Prostate gland (tissue), 2 donors: ENCODE measurements around the gene PIEZO2. TPM values are rescaled to one million over a fixed set of nuclear protein-coding genes. Genes with fewer than 3 reads are reported as not detected.

Experiments used
- DNase-seq: peaks from one replicate; pipeline ENCODE4 v3.0.0-alpha.2; 2019; ENCODE audit warnings: low spot score
- H3K27ac ChIP-seq, 2 donors: fragments of 200-600 bp; sonication (generic); 2 replicates each; pipeline ENCODE4 v1.5.1; 2017 to 2019
- H3K27me3 ChIP-seq: fragments of 200-600 bp; sonication (generic); replicated peaks from 2 replicates; pipeline ENCODE4 v1.5.1; 2019; ENCODE audit not compliant: insufficient read depth
- H3K36me3 ChIP-seq, 2 donors: fragments of 200-600 bp; sonication (generic); 1 replicate in 1 of 2; 2 replicates in 1 of 2; pipeline versions ENCODE4 v1.5.1 to v1.8.1; 2017 to 2019
- H3K4me1 ChIP-seq: fragments of 200-600 bp; sonication (generic); replicated peaks from 2 replicates; pipeline ENCODE4 v1.5.1; 2019
- H3K4me3 ChIP-seq, 2 donors: fragments of 200-600 bp; sonication (generic); 2 replicates each; pipeline ENCODE4 v1.5.1; 2017 to 2019
- H3K9me3 ChIP-seq: fragments of 200-600 bp; sonication (generic); 2 replicates; pipeline ENCODE4 v1.5.1; 2017
- POLR2A ChIP-seq: fragments of 450-650 bp; IDR thresholded peaks from one replicate; pipeline ENCODE4 v1.6.1; 2016; ENCODE audit warnings: antibody characterized with exemption, mild to moderate bottlenecking
- POLR2AphosphoS5 ChIP-seq: sonication (generic); formaldehyde crosslinking; IDR thresholded peaks from one replicate; pipeline ENCODE4 v1.6.1; 2017; ENCODE audit warnings: antibody characterized with exemption
- WGBS: methylation state at CpG from one replicate; pipeline ENCODE4 v1.1.5; 2018; 5-methylcytosine and 5-hydroxymethylcytosine counted together
- intact Hi-C: fragments of 100-400 bp; cut with DNase I; formaldehyde crosslinking; loops from one replicate; pipeline ENCODE4 v1.14.2; 2022
- total RNA-seq, 2 donors: library from RNA; depleted of rRNA; stranded (reverse); fragments of >200 nt; gene quantifications; one replicate each; pipeline ENCODE4 v1.1.0, GENCODE V29; 2016
- TF ChIP-seq, protein P1 (sequence below), 4 experiments: fragments of 200-600 bp in 2 of 4; fragments of 450-650 bp in 2 of 4; sonication (generic) in 2 of 4; IDR thresholded peaks; 1 replicate in 3 of 4; 2 replicates in 1 of 4; pipeline ENCODE4 v1.5.1; 2016 to 2019; ENCODE audit warnings: antibody characterized with exemption in 4 of 4, mild to moderate bottlenecking in 2 of 4, moderate library complexity in 2 of 4

The PIEZO2 gene
- total RNA-seq, 2 donors from 2014 or later = 4.1 to 19.0 TPM

DNA sequence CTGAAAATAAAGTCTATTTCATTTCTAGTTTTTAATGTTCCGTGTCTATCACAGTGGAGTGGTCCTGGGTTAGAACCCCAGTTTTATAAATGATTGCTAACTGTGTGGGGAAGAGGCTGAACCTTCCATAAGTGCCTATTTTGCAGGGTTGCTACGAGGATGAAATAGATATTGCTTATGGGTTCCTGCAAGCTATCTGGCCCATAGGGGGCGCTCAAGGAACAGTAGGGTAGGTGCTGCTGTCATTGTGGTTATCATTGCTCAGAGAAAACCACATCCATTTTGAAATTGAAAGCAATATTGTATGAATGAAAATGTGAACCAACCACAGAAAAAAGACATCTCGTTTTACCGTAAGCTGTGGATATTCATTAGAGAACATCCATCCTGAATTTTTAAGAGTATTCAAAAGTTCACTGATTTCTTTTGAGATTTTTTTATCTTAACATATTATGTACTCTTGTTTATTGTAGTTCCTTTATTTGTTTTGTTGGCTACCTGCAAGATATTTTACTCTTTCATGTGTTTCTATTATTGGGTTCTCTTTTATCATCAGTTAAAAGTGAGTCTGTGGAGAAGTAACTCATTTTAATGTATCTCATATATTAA, 362.0 kb downstream of the PIEZO2 start:
- Histone ChIP-seq H3K36me3 (no peaks in the 10 kb centered on the region), H3K27ac (no peak overlapping the region), H3K27me3 (no peaks in the 10 kb centered on the region), H3K4me3 (no peak overlapping the region), H3K4me1 (no peaks in the 10 kb centered on the region), H3K9me3 (no peaks in the 10 kb centered on the region)
- DNase-seq = peak; percentile 37
- 46% methylated on average over 5 of the region's 5 CpGs for WGBS
- intact Hi-C loops = loop anchor here (10.0 kb wide), 1 partner anchor 57 kb away; no protein-coding TSS in a partner anchor
- TF ChIP-seq, protein P1, sequence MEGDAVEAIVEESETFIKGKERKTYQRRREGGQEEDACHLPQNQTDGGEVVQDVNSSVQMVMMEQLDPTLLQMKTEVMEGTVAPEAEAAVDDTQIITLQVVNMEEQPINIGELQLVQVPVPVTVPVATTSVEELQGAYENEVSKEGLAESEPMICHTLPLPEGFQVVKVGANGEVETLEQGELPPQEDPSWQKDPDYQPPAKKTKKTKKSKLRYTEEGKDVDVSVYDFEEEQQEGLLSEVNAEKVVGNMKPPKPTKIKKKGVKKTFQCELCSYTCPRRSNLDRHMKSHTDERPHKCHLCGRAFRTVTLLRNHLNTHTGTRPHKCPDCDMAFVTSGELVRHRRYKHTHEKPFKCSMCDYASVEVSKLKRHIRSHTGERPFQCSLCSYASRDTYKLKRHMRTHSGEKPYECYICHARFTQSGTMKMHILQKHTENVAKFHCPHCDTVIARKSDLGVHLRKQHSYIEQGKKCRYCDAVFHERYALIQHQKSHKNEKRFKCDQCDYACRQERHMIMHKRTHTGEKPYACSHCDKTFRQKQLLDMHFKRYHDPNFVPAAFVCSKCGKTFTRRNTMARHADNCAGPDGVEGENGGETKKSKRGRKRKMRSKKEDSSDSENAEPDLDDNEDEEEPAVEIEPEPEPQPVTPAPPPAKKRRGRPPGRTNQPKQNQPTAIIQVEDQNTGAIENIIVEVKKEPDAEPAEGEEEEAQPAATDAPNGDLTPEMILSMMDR (IDR thresholded peaks at IDR 0.05) = peak; percentile 36 to 58 (median 45)
- no peak for TF ChIP-seq POLR2A

DNA sequence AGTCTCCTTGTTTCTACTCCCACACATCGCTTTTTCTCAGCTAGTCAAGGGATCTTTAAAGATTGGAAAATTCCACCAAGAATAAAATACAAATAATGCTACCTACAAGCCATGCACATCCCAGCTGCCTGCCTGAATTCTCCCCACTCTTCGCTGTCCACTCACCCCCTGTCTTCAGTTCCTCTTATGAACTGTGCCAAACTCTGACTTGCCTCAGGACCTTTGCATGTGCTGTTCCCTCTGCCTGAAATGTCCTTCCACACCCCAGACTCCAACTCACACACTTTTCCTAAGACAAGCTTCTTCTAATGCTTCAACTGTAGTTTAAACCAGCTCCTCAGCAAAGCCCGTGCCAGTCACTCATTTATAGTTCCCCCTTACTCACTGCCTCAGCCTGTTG, 363.6 kb downstream of the PIEZO2 start:
- WGBS = 63% methylated on average over 3 of the region's 3 CpGs

DNA sequence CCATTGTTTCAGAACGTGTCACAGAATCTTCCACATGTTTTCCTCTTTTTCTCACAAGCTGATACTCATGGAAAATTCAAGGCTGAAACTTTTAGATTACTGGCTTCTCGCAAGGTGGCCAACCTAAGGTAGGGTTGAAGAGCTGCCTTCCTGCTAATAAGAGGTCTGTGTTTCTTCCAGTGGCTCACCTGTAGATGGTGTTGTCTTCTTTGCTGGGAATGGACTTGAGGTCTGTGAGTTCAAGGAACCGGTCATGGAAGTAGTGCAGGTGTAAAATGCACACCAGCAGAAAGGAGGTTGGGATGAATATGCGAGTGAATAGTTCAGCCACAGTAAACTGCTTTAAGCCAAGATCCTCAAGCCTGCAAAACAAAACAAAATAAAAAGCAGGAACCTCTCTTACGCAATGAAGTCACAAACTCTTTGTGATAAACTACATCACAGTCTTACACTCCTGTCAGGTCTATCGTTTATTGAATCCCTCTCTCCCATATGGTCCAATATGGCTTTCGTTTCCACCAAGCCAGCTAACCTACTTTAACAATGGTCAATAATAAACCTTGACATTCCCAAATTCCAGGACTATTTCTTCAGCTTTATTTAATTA, 364.7 kb downstream of the PIEZO2 start:
- Histone ChIP-seq H3K4me3 (no peak overlapping the region), H3K36me3 (no peaks in the 10 kb centered on the region), H3K9me3 (no peaks in the 10 kb centered on the region), H3K4me1 (no peaks in the 10 kb centered on the region), H3K27me3 (no peaks in the 10 kb centered on the region), H3K27ac (no peak overlapping the region)
- intact Hi-C loops = loop anchor here (10.0 kb wide), 1 partner anchor 60 kb away; no protein-coding TSS in a partner anchor
- TF ChIP-seq POLR2A (no peak), POLR2AphosphoS5 (no peak)
- TF ChIP-seq, protein P1 (IDR thresholded peaks at IDR 0.05) = no peak
- WGBS = 81% methylated on average over 7 of the region's 7 CpGs
- no peak for DNase-seq

More for the DNA sequence above, 363.6 kb downstream of the PIEZO2 start:
- Histone ChIP-seq H3K9me3 (no peaks in the 10 kb centered on the region), H3K4me1 (no peaks in the 10 kb centered on the region), H3K36me3 (no peaks in the 10 kb centered on the region), H3K27me3 (no peaks in the 10 kb centered on the region), H3K4me3 (no peak overlapping the region), H3K27ac (no peak overlapping the region)
- TF ChIP-seq POLR2A (no peak), POLR2AphosphoS5 (no peak)
- TF ChIP-seq, protein P1 (IDR thresholded peaks at IDR 0.05) = no peak
- DNase-seq = no peak
- intact Hi-C loops = loop anchor here (10.0 kb wide), 1 partner anchor 59 kb away; no protein-coding TSS in a partner anchor

DNA sequence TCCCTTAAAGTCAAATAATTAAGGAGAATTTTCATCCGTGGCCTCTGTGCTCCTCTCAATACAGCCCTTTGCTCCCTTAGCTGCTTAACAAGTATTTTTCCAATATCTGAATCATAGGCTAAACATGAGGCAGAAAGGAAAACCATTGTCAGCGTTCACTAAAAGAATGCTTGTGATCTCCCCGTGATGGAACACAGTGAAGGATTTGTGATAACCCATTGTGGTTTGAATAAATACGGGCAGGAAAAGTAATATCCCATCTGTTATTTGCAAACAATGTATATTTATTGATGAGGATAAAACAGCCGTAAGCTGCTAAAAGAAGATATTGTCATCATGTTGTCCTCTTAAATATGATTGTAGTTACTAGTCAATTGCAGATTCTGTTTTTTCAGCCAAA, 365.4 kb downstream of the PIEZO2 start:
- intact Hi-C loops = loop anchor here (10.0 kb wide), 1 partner anchor 61 kb away; no protein-coding TSS in a partner anchor
- Histone ChIP-seq H3K36me3 (no peaks in the 10 kb centered on the region), H3K4me1 (no peaks in the 10 kb centered on the region), H3K9me3 (no peaks in the 10 kb centered on the region), H3K27ac (no peak overlapping the region), H3K27me3 (no peaks in the 10 kb centered on the region), H3K4me3 (no peak overlapping the region)
- 79% methylated on average over 5 of the region's 5 CpGs for WGBS
- DNase-seq = no peak
- TF ChIP-seq POLR2A (no peak), POLR2AphosphoS5 (no peak)
- TF ChIP-seq, protein P1 (IDR thresholded peaks at IDR 0.05) = no peak

DNA sequence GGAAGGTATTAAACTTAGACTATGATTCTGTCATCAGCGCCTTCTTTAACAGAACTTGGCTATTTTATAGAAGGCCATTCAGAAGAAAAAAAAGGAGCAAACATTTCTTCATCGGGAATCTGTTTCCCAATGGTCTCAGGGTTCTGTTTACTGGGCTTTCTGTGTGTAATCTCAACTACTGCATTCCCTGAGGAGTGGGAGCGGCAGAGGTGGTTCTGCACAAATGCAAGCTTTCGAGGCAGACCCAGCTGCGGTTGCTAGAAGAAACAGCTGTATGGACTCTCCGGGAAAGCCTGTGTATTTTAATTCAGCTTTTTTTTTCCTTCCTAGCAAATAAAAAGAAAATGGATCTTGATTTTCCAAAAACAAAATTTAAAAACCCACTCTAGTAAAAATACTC, 372.9 kb downstream of the PIEZO2 start:
- DNase-seq = no peak
- no peaks in the 10 kb centered on the region for H3K27me3 ChIP-seq
- intact Hi-C loops = no loop called here
- no peaks in the 10 kb centered on the region for H3K36me3 ChIP-seq
- TF ChIP-seq POLR2A (no peak), POLR2AphosphoS5 (no peak)
- TF ChIP-seq, protein P1 (IDR thresholded peaks at IDR 0.05) = no peak
- H3K4me1 ChIP-seq = no peaks in the 10 kb centered on the region
- no peak overlapping the region for H3K27ac ChIP-seq
- no peaks in the 10 kb centered on the region for H3K9me3 ChIP-seq
- no peak overlapping the region for H3K4me3 ChIP-seq
- 52% methylated on average over 6 of the region's 6 CpGs for WGBS
